ENCODE measurements around the gene SPSB4.

SPSB4 gene

GRCh38 chr3:141051443-141052200 is 475 bp downstream of the SPSB4 start:
- DNase-seq, result peak; percentile 12
- in situ Hi-C loops (cut with HindIII; ENCODE audit: low pct_ligation_motif_present, low pct_unique_long_range_greater_than_20kb, low sequenced_read_pairs), result no loop called here

GRCh38 chr3:141052201-141053069 is 1.3 kb downstream of the SPSB4 start:
- in situ Hi-C loops (cut with HindIII; ENCODE audit: low pct_ligation_motif_present, low pct_unique_long_range_greater_than_20kb, low sequenced_read_pairs), result no loop called here
- no peak for DNase-seq

- in situ Hi-C loops (cut with HindIII; ENCODE audit: low pct_ligation_motif_present, low pct_unique_long_range_greater_than_20kb, low sequenced_read_pairs), result no loop called here
Observed at GRCh38 chr3:141055136-141055535, 4.0 kb downstream of the SPSB4 start.

GRCh38 chr3:141055536-141056445 is 4.6 kb downstream of the SPSB4 start:
- in situ Hi-C loops (cut with HindIII; ENCODE audit: low pct_ligation_motif_present, low pct_unique_long_range_greater_than_20kb, low sequenced_read_pairs), result no loop called here
- DNase-seq, result no peak

More at GRCh38 chr3:141055136-141055535, 4.0 kb downstream of the SPSB4 start:
- no peak for DNase-seq

GRCh38 chr3:141056751-141057171 is 5.6 kb downstream of the SPSB4 start:
- in situ Hi-C loops (cut with HindIII; ENCODE audit: low pct_ligation_motif_present, low pct_unique_long_range_greater_than_20kb, low sequenced_read_pairs), result no loop called here
- no peak for DNase-seq

- in situ Hi-C loops (cut with HindIII; ENCODE audit: low pct_ligation_motif_present, low pct_unique_long_range_greater_than_20kb, low sequenced_read_pairs), result no loop called here
Observed at GRCh38 chr3:141057436-141057835, 6.3 kb downstream of the SPSB4 start.

GRCh38 chr3:141057946-141058800 is 7.0 kb downstream of the SPSB4 start:
- no peak for DNase-seq
- in situ Hi-C loops (cut with HindIII; ENCODE audit: low pct_ligation_motif_present, low pct_unique_long_range_greater_than_20kb, low sequenced_read_pairs), result no loop called here

More at GRCh38 chr3:141057436-141057835, 6.3 kb downstream of the SPSB4 start:
- DNase-seq, result no peak

- in situ Hi-C loops (cut with HindIII; ENCODE audit: low pct_ligation_motif_present, low pct_unique_long_range_greater_than_20kb, low sequenced_read_pairs), result no loop called here
- no peak for DNase-seq
Observed at GRCh38 chr3:141058996-141059395, 7.8 kb downstream of the SPSB4 start.

GRCh38 chr3:141059816-141060215 is 8.7 kb downstream of the SPSB4 start:
- no peak for DNase-seq
- in situ Hi-C loops (cut with HindIII; ENCODE audit: low pct_ligation_motif_present, low pct_unique_long_range_greater_than_20kb, low sequenced_read_pairs), result no loop called here

- in situ Hi-C loops (cut with HindIII; ENCODE audit: low pct_ligation_motif_present, low pct_unique_long_range_greater_than_20kb, low sequenced_read_pairs), result no loop called here
Observed at GRCh38 chr3:141060327-141060726, 9.2 kb downstream of the SPSB4 start.

GRCh38 chr3:141063831-141064230 is 12.7 kb downstream of the SPSB4 start:
- no peak for DNase-seq
- in situ Hi-C loops (cut with HindIII; ENCODE audit: low pct_ligation_motif_present, low pct_unique_long_range_greater_than_20kb, low sequenced_read_pairs), result no loop called here

More at GRCh38 chr3:141060327-141060726, 9.2 kb downstream of the SPSB4 start:
- DNase-seq, result no peak

- in situ Hi-C loops (cut with HindIII; ENCODE audit: low pct_ligation_motif_present, low pct_unique_long_range_greater_than_20kb, low sequenced_read_pairs), result no loop called here
Observed at GRCh38 chr3:141064255-141064926, 13.2 kb downstream of the SPSB4 start.

GRCh38 chr3:141065258-141065657 is 14.1 kb downstream of the SPSB4 start:
- DNase-seq, result no peak
- in situ Hi-C loops (cut with HindIII; ENCODE audit: low pct_ligation_motif_present, low pct_unique_long_range_greater_than_20kb, low sequenced_read_pairs), result no loop called here

More at GRCh38 chr3:141064255-141064926, 13.2 kb downstream of the SPSB4 start:
- no peak for DNase-seq

GRCh38 chr3:141065841-141066805 is 15.0 kb downstream of the SPSB4 start:
- DNase-seq, result no peak
- in situ Hi-C loops (cut with HindIII; ENCODE audit: low pct_ligation_motif_present, low pct_unique_long_range_greater_than_20kb, low sequenced_read_pairs), result no loop called here

- no peak for DNase-seq
- in situ Hi-C loops (cut with HindIII; ENCODE audit: low pct_ligation_motif_present, low pct_unique_long_range_greater_than_20kb, low sequenced_read_pairs), result no loop called here
Observed at GRCh38 chr3:141067206-141067974, 16.2 kb downstream of the SPSB4 start.
